ENCODE measurements around the gene MCC.

DNA sequence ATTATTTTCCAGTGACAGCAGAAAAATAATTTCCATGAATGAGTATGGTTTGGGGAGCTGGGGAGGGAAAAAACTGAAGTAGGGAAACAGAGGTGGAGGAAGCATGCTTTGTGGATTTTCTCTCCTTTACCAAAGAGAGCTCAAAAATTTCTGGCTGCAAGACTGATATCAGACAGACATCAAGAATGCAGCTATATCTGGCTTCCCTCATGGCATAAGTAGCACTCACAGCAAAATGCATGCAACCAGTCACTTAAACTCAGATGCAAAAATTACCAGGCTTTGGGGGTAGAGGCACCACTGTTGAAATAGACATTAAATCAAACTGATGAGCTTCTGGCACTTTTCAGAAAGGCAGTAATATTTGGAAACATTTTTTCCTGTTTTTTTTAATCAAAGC is 250.4 kb downstream of the MCC start:
- no peak for TF ChIP-seq CTCF (IDR thresholded peaks at IDR 0.05; ENCODE audit: insufficient read depth, low read length)
- no peak for TF ChIP-seq POLR2AphosphoS5 (IDR thresholded peaks at IDR 0.05; ENCODE audit: low read depth)
- TF ChIP-seq, protein P1, sequence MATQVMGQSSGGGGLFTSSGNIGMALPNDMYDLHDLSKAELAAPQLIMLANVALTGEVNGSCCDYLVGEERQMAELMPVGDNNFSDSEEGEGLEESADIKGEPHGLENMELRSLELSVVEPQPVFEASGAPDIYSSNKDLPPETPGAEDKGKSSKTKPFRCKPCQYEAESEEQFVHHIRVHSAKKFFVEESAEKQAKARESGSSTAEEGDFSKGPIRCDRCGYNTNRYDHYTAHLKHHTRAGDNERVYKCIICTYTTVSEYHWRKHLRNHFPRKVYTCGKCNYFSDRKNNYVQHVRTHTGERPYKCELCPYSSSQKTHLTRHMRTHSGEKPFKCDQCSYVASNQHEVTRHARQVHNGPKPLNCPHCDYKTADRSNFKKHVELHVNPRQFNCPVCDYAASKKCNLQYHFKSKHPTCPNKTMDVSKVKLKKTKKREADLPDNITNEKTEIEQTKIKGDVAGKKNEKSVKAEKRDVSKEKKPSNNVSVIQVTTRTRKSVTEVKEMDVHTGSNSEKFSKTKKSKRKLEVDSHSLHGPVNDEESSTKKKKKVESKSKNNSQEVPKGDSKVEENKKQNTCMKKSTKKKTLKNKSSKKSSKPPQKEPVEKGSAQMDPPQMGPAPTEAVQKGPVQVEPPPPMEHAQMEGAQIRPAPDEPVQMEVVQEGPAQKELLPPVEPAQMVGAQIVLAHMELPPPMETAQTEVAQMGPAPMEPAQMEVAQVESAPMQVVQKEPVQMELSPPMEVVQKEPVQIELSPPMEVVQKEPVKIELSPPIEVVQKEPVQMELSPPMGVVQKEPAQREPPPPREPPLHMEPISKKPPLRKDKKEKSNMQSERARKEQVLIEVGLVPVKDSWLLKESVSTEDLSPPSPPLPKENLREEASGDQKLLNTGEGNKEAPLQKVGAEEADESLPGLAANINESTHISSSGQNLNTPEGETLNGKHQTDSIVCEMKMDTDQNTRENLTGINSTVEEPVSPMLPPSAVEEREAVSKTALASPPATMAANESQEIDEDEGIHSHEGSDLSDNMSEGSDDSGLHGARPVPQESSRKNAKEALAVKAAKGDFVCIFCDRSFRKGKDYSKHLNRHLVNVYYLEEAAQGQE (IDR thresholded peaks at IDR 0.05; ENCODE audit: insufficient replicate concordance, low read depth): no peak
- no peak for TF ChIP-seq GABPA (IDR thresholded peaks at IDR 0.05; ENCODE audit: low read depth)
- no peak for TF ChIP-seq SPI1 (IDR thresholded peaks at IDR 0.05; ENCODE audit: borderline replicate concordance, low read depth)
